Kidney (tissue), 14 donors: ENCODE data around the gene SLC2A9. TPM values are rescaled to one million over a fixed set of nuclear protein-coding genes. Genes with fewer than 3 reads are reported as not detected.

ENCODE experiments used
- DNase-seq, 5 donors: peaks; one replicate each; pipeline ENCODE4 v3.0.0-alpha.2; 2013 to 2020
- FAIRE-seq: peaks from 2 replicates; lab custom pipeline; 2012; peaks lifted over from hg19 to GRCh38; lab: Jason Lieb, UNC
- H3K27ac ChIP-seq, 2 donors: one replicate each; pipeline ENCODE4 v1.7.0; 2013; ENCODE audit warnings: low read depth in 2 of 2, low read length in 2 of 2, inconsistent platforms in 1 of 2
- H3K27me3 ChIP-seq: one replicate; pipeline ENCODE4 v1.7.1; 2013; ENCODE audit warnings: low read length, inconsistent platforms; ENCODE audit not compliant: control insufficient read depth, insufficient read depth
- H3K36me3 ChIP-seq, 3 donors: one replicate each; pipeline versions ENCODE4 v1.7.0 to v1.7.1; 2013; ENCODE audit warnings: low read length in 3 of 3, control low read depth in 1 of 3, inconsistent platforms in 1 of 3; ENCODE audit not compliant: insufficient read depth in 3 of 3, control insufficient read depth in 2 of 3
- H3K4me1 ChIP-seq, 3 donors: one replicate each; pipeline versions ENCODE4 v1.7.0 to v1.7.1; 2013; ENCODE audit warnings: low read length in 3 of 3, inconsistent platforms in 1 of 3, low read depth in 1 of 3; ENCODE audit not compliant: control insufficient read depth in 2 of 3, insufficient read depth in 2 of 3
- H3K4me3 ChIP-seq, 3 donors: one replicate each; pipeline versions ENCODE4 v1.7.0 to v1.8.1; 2013; ENCODE audit warnings: low read length in 3 of 3, control low read depth in 1 of 3, inconsistent platforms in 1 of 3
- H3K9ac ChIP-seq, 3 donors: one replicate each; pipeline versions ENCODE4 v1.7.0 to v1.7.1; 2013; ENCODE audit warnings: low read length in 3 of 3, control low read depth in 1 of 3, inconsistent platforms in 1 of 3
- H3K9me3 ChIP-seq, 3 donors: one replicate each; pipeline versions ENCODE4 v1.7.0 to v1.7.1; 2013; ENCODE audit warnings: low read length in 3 of 3, control low read depth in 1 of 3, inconsistent platforms in 1 of 3; ENCODE audit not compliant: control insufficient read depth in 2 of 3, insufficient read depth in 1 of 3
- intact Hi-C: fragments of 100-400 bp; cut with DNase I; formaldehyde crosslinking; loops from one replicate; pipeline ENCODE4 v1.11.1; 2022
- polyA plus RNA-seq: library from polyadenylated mRNA; stranded (reverse); fragments of 350-450 nt; fragmentation: Illumina TruSeq; extraction: RNeasy Lipid Tissue Mini Kit (QIAGEN cat#74804); gene quantifications from one replicate; pipeline ENCODE4 v1.2.3, GENCODE V29; 2014; ENCODE audit warnings: low read depth, low replicate concordance; ENCODE audit not compliant: insufficient read depth
- total RNA-seq: library from RNA; stranded (reverse); fragmentation: NEBNext Ultra II Directional; extraction: Animal tissue kit (Norgen Biotek cat#: 25700); gene quantifications from one replicate; pipeline ENCODE4 v1.2.1, GENCODE V29; 2021
- TF ChIP-seq, protein P1 (sequence below): IDR thresholded peaks from 3 replicates; pipeline ENCODE4 v1.5.1; 2012; ENCODE audit warnings: mild to moderate bottlenecking, moderate library complexity, borderline replicate concordance; ENCODE audit not compliant: insufficient read depth; ENCODE audit errors: extremely low read depth
- donor health status: control.
- donor health status: control.
- donor health status: control.
- donor health status: control.
- donor health status: control.
- donor health status: DM: yes; HTN: yes; CAD: no.
- donor health status: Normal renal cell carcinoma (clear cell type).

The SLC2A9 gene
- total and polyA plus RNA-seq, 2 donors from 2014 or later: 41.5 to 47.6 TPM

DNA sequence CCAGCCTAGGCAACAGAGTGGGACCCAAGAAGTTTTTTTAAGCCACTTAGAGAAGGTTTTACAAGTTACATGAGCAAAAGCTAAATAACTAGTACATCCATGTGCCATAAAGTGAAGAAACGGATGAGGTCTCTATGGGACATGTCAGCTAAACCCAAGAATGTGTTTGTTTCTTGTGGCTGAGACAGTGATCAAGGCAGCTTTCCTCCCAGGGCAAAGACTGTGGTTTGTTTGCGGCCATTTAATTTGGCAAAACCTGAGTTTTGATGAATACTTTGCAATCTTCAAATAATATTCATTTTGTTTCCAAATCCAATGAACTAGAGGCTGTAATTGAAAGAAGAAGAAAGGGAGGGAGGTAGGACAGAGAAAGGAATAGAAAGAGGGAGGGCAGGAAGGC, 44.9 kb upstream of the SLC2A9 start:
- intact Hi-C loops: no loop called here
- Histone ChIP-seq H3K4me1 (peaks cover 0 to 12% (median 2%) of the 10 kb centered on the region in 3 donors), H3K27me3 (no peaks in the 10 kb centered on the region), H3K9me3 (no peaks in the 10 kb centered on the region), H3K9ac (no peak overlapping the region), H3K27ac (no peak overlapping the region), H3K4me3 (no peak overlapping the region), H3K36me3 (no peaks in the 10 kb centered on the region)
- TF ChIP-seq, protein P1, sequence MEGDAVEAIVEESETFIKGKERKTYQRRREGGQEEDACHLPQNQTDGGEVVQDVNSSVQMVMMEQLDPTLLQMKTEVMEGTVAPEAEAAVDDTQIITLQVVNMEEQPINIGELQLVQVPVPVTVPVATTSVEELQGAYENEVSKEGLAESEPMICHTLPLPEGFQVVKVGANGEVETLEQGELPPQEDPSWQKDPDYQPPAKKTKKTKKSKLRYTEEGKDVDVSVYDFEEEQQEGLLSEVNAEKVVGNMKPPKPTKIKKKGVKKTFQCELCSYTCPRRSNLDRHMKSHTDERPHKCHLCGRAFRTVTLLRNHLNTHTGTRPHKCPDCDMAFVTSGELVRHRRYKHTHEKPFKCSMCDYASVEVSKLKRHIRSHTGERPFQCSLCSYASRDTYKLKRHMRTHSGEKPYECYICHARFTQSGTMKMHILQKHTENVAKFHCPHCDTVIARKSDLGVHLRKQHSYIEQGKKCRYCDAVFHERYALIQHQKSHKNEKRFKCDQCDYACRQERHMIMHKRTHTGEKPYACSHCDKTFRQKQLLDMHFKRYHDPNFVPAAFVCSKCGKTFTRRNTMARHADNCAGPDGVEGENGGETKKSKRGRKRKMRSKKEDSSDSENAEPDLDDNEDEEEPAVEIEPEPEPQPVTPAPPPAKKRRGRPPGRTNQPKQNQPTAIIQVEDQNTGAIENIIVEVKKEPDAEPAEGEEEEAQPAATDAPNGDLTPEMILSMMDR: no peak
- no peak for FAIRE-seq
- no peak for DNase-seq

DNA sequence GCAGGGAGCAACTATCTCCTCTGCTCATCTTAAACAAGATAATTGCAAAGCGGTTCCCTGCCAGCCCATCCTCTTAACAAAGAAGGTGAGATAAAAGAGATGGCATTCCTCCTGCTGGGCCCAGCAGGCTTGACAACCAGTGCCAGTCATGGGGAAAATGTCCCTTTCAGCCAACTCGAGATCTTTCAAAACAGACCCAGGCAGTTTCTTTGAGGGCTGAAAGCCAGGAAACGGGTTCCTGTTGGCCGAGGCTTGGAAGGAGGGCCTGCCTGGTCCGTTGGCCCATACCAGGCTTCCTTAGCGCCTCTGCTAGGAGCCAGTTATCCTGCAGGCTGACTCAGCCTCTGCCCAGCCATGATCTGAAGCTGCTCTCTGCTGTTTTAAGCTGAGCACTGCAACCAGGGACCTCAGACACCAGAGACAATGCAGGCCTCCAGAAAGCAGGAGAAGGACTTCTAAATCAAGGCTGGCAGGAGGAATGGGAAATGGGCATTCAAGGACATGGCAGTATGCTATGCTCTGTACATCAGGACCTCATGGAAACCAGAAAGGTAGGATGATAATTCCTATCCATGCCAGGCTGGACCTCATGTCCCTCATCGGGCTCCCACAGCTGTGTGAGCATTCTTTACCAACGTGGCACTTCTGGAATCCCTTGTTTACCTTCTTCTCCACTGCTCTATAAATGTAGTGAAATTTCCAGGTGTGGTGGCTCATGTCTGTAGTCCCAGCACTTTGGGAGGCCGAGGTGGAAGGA, 42.4 kb upstream of the SLC2A9 start:
- DNase-seq (peak; percentile 32 to 84 (median 56)), FAIRE-seq (peak; percentile 3)
- H3K4me1 ChIP-seq: peaks cover 0 to 12% (median 2%) of the 10 kb centered on the region in 3 donors
- no peaks in the 10 kb centered on the region for H3K9me3 ChIP-seq
- H3K27ac ChIP-seq: peak overlapping the region; percentile 17 to 61
- TF ChIP-seq, protein P1: peak; percentile 79
- H3K4me3 ChIP-seq: no peak overlapping the region
- H3K36me3 ChIP-seq: no peaks in the 10 kb centered on the region
- H3K27me3 ChIP-seq: no peaks in the 10 kb centered on the region
- intact Hi-C loops: no loop called here
- H3K9ac ChIP-seq: no peak overlapping the region

DNA sequence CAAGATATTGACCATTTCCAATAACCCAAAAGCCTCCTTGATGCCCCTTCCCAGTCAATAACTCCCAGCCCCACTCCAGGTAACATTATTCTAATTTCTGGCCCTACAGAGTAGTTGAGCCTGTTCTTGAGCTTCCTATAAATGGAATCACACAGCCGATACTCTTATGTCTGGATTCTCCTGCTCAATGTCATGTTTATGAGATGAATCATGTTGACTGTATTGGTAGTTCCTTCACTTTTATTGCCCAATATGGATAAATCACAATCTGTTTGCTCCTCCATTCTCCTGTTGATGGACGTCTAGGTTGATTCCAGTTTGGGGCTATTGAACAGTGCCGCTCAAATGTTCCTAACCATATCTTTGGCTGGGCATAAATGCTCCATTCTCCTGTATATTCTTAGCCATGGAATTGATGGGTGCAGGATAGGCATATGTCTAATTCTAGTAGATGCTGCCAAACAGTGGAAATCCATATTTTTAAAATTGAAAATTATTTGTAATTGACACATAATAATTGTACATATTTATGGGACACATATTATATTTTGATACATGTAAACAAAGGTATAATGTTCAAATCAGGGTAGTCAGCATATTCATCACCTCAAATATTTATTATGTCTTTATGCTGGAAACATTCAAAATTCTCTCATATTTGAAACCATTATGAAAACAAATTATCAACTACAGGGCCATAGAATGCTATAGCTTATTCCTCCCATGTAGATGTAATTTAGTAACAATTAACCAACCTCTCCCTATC, 40.5 kb upstream of the SLC2A9 start:
- FAIRE-seq (no peak), DNase-seq (no peak)
- Histone ChIP-seq H3K27me3 (no peaks in the 10 kb centered on the region), H3K4me1 (peaks cover 0 to 19% (median 5%) of the 10 kb centered on the region in 3 donors), H3K36me3 (no peaks in the 10 kb centered on the region), H3K9ac (no peak overlapping the region), H3K9me3 (no peaks in the 10 kb centered on the region), H3K27ac (no peak overlapping the region), H3K4me3 (no peak overlapping the region)
- intact Hi-C loops: no loop called here
- TF ChIP-seq, protein P1: no peak
